ENCODE measurements around the gene ELL2. TPM values are rescaled to one million over a fixed set of nuclear protein-coding genes. Genes with fewer than 3 reads are reported as not detected.

The ELL2 gene
- total and polyA plus RNA-seq, 9 of the 15 experiments (the other 6 are each of a cell fraction or from before 2014, with no cell fraction given), result 4.3 to 18.3 (median 14.5) TPM

DNA sequence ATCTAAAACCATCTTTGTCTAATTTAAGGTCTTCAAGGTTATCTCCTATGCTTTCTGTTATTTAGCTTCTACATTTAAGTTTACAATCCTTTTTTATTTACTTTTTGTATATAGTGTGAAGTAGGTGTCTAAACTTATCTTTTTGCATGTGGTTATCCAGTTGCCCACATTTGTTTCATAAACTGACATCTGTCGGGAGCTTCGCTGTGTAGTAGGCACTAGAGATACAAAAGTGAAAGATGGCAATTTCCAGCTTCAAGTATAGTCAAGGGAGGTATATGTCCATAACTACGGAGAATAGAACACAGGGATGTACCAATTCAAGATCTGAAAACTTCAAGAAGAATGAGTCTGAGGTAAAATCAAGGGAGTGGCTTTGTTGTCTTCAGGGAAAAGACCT is 38.7 kb upstream of the ELL2 start:
- Histone ChIP-seq H3K36me3 (ENCODE audit: control insufficient read depth, insufficient read depth, low read length) (no peaks in the 10 kb centered on the region), H3K9ac (ENCODE audit: insufficient read depth in 1 of 2, low read depth in 2 of 2, low read length in 2 of 2) (no peak overlapping the region), H3K4me1 (replicated peaks in 1 of 2; ENCODE audit: control insufficient read depth in 2 of 2, insufficient read depth in 2 of 2, low read length in 2 of 2) (peaks cover 0 to 5% of the 10 kb centered on the region in 2 experiments; a peak in 2 of 5 replicates), H2AFZ (ENCODE audit: low read depth, low read length) (no peak overlapping the region), H4K20me1 (replicated peaks; ENCODE audit: control insufficient read depth, insufficient read depth, low read length) (no peaks in the 10 kb centered on the region), H3K4me2 (ENCODE audit: insufficient read depth, low read length) (no peak overlapping the region), H3K9me3 (replicated peaks; ENCODE audit: control insufficient read depth, insufficient read depth, low read depth, low read length) (no peaks in the 10 kb centered on the region), H3K79me2 (ENCODE audit: control insufficient read depth, insufficient read depth, low read length) (no peaks in the 10 kb centered on the region), H3K27me3 (ENCODE audit: control insufficient read depth in 2 of 2, insufficient read depth in 2 of 2, low read length in 2 of 2) (no peaks in the 10 kb centered on the region), H3K27ac (ENCODE audit: extremely low read depth, low read depth, low read length) (no peak overlapping the region), H3K4me3 (no peak overlapping the region), H3K9me1 (ENCODE audit: control insufficient read depth, insufficient read depth, low read length) (no peaks in the 10 kb centered on the region)
- POLR2A ChIA-PET, result no interaction called here
- no peak for ATAC-seq
- 49% methylated on average over 3 of the region's 3 CpGs for WGBS (ENCODE audit: insufficient coverage, low coverage, missing lambda C conversion rate)
- no peak for FAIRE-seq
- no TSS peak for BruUV-seq (replicated peaks)
- in situ Hi-C loops (cut with MboI) (no loop called here), intact Hi-C loops (cut with micrococcal nuclease) (no loop called here)
- CTCF ChIA-PET (ENCODE audit: low intra/inter-chr PET ratio), result no interaction called here
- no peak for DNase-seq (ENCODE audit: extremely low read depth in 1 of 4, low spot score in 3 of 4)
- TF ChIP-seq GTF2E2 (tag; IDR thresholded peaks at IDR 0.05) (no peak), ZBTB8A (IDR thresholded peaks at IDR 0.05; ENCODE audit: partially characterized antibody) (no peak), ZNF766 (CRISPR knock-in tag; conservative IDR thresholded peaks at IDR 0.05) (no peak), ATF2 (CRISPR knock-in tag; IDR thresholded peaks at IDR 0.05) (no peak), ZNF212 (CRISPR knock-in tag; IDR thresholded peaks at IDR 0.05) (no peak), E2F8 (IDR thresholded peaks at IDR 0.05; ENCODE audit: low read depth, partially characterized antibody) (no peak), LEF1 (IDR thresholded peaks at IDR 0.05) (no peak), ZNF384 (IDR thresholded peaks at IDR 0.05; ENCODE audit: low read depth, low read length) (no peak), DPF2 (IDR thresholded peaks at IDR 0.05) (no peak), ZNF589 (CRISPR knock-in tag; IDR thresholded peaks at IDR 0.05; ENCODE audit: low read depth) (no peak)
- TF ChIP-seq, protein P1, sequence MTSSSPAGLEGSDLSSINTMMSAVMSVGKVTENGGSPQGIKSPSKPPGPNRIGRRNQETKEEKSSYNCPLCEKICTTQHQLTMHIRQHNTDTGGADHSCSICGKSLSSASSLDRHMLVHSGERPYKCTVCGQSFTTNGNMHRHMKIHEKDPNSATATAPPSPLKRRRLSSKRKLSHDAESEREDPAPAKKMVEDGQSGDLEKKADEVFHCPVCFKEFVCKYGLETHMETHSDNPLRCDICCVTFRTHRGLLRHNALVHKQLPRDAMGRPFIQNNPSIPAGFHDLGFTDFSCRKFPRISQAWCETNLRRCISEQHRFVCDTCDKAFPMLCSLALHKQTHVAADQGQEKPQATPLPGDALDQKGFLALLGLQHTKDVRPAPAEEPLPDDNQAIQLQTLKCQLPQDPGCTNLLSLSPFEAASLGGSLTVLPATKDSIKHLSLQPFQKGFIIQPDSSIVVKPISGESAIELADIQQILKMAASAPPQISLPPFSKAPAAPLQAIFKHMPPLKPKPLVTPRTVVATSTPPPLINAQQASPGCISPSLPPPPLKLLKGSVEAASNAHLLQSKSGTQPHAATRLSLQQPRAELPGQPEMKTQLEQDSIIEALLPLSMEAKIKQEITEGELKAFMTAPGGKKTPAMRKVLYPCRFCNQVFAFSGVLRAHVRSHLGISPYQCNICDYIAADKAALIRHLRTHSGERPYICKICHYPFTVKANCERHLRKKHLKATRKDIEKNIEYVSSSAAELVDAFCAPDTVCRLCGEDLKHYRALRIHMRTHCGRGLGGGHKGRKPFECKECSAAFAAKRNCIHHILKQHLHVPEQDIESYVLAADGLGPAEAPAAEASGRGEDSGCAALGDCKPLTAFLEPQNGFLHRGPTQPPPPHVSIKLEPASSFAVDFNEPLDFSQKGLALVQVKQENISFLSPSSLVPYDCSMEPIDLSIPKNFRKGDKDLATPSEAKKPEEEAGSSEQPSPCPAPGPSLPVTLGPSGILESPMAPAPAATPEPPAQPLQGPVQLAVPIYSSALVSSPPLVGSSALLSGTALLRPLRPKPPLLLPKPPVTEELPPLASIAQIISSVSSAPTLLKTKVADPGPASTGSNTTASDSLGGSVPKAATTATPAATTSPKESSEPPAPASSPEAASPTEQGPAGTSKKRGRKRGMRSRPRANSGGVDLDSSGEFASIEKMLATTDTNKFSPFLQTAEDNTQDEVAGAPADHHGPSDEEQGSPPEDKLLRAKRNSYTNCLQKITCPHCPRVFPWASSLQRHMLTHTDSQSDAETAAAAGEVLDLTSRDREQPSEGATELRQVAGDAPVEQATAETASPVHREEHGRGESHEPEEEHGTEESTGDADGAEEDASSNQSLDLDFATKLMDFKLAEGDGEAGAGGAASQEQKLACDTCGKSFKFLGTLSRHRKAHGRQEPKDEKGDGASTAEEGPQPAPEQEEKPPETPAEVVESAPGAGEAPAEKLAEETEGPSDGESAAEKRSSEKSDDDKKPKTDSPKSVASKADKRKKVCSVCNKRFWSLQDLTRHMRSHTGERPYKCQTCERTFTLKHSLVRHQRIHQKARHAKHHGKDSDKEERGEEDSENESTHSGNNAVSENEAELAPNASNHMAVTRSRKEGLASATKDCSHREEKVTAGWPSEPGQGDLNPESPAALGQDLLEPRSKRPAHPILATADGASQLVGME (CRISPR knock-in tag; IDR thresholded peaks at IDR 0.05), result no peak

All from K562 (cell line).